HEK293T (cell line): ENCODE measurements around the gene LINC01488.

ENCODE experiments used
- BHLHE40 ChIP-seq: fragments of 450-650 bp; IDR thresholded peaks from 2 replicates; pipeline ENCODE4 v1.6.1; 2016; ENCODE audit warnings: mild to moderate bottlenecking, moderate library complexity, borderline replicate concordance
- ELF4 ChIP-seq: fragments of 450-650 bp; IDR thresholded peaks from 2 replicates; pipeline ENCODE4 v1.6.1; 2017; ENCODE audit warnings: antibody characterized with exemption
- FOXM1 ChIP-seq: fragments of 450-650 bp; IDR thresholded peaks from 2 replicates; pipeline ENCODE4 v1.6.1; 2017; ENCODE audit warnings: mild to moderate bottlenecking, borderline replicate concordance
- SP1 ChIP-seq: fragments of 450-650 bp; IDR thresholded peaks from 2 replicates; pipeline ENCODE4 v1.6.1; 2017
- SUZ12 ChIP-seq: fragments of 450-650 bp; IDR thresholded peaks from 2 replicates; pipeline ENCODE4 v1.6.1; 2016; ENCODE audit warnings: mild to moderate bottlenecking
- TARDBP ChIP-seq: fragments of 450-650 bp; IDR thresholded peaks from 2 replicates; pipeline ENCODE4 v1.6.1; 2016

GRCh38 chr11:69454018-69454417 lies 27.4 kb upstream of the LINC01488 start:
- TF ChIP-seq FOXM1 (no peak), SP1 (no peak), BHLHE40 (no peak), ELF4 (no peak), SUZ12 (no peak), TARDBP (no peak)
